BE2C (cell line): ENCODE results near the gene SYNPO.

Experiments
- DNase-seq: peaks from one replicate; pipeline ENCODE4 v3.0.0-alpha.2; 2020
- H3K27me3 ChIP-seq: fragments of 250-450 bp; sonication (Bioruptor Pico); 2 replicates; pipeline ENCODE4 v1.5.1; 2020; ENCODE audit warnings: mild to moderate bottlenecking
- H3K36me3 ChIP-seq: fragments of 250-450 bp; sonication (Bioruptor Pico); 2 replicates; pipeline ENCODE4 v1.5.1; 2020; ENCODE audit warnings: mild to moderate bottlenecking
- H3K4me1 ChIP-seq: fragments of 250-450 bp; sonication (Bioruptor Pico); 2 replicates; pipeline ENCODE4 v1.5.1; 2020
- H3K4me3 ChIP-seq: 2 replicates; pipeline ENCODE4 v1.5.1; 2011; ENCODE audit warnings: low read depth, low read length
- H3K9me3 ChIP-seq: fragments of 250-450 bp; sonication (Bioruptor Pico); 2 replicates; pipeline ENCODE4 v1.5.1; 2020
- TF ChIP-seq, protein P1 (sequence below): IDR thresholded peaks from 2 replicates; pipeline ENCODE4 v1.5.1; 2012; ENCODE audit warnings: mild to moderate bottlenecking, low read depth, low read length

SYNPO gene

DNA sequence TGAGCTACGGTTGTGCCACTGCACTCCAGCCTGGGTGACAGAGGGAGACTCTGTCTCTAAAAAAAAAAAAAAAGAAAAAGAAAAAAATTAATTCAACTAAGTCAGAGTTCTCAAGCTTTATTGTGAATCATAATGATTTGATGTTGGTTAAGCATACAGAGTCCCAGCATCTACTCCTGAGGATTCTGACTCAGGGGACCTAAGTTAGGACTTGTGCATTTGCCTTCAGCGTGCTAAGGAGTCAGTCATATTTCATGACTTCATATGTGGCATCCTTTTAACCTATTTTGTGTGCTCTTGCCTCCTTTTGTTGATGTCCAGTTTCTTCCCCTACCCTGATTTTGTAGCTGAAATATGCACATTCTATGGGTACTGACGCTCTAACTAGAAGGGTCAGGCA is 23.5 kb downstream of the SYNPO start:
- DNase-seq: no peak
- TF ChIP-seq, protein P1, sequence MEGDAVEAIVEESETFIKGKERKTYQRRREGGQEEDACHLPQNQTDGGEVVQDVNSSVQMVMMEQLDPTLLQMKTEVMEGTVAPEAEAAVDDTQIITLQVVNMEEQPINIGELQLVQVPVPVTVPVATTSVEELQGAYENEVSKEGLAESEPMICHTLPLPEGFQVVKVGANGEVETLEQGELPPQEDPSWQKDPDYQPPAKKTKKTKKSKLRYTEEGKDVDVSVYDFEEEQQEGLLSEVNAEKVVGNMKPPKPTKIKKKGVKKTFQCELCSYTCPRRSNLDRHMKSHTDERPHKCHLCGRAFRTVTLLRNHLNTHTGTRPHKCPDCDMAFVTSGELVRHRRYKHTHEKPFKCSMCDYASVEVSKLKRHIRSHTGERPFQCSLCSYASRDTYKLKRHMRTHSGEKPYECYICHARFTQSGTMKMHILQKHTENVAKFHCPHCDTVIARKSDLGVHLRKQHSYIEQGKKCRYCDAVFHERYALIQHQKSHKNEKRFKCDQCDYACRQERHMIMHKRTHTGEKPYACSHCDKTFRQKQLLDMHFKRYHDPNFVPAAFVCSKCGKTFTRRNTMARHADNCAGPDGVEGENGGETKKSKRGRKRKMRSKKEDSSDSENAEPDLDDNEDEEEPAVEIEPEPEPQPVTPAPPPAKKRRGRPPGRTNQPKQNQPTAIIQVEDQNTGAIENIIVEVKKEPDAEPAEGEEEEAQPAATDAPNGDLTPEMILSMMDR: no peak
- H3K27me3 ChIP-seq: no peaks in the 10 kb centered on the region
- H3K36me3 ChIP-seq: no peaks in the 10 kb centered on the region
- H3K4me3 ChIP-seq: no peak overlapping the region
- no peaks in the 10 kb centered on the region for H3K9me3 ChIP-seq
- H3K4me1 ChIP-seq: peaks cover 4% of the 10 kb centered on the region

DNA sequence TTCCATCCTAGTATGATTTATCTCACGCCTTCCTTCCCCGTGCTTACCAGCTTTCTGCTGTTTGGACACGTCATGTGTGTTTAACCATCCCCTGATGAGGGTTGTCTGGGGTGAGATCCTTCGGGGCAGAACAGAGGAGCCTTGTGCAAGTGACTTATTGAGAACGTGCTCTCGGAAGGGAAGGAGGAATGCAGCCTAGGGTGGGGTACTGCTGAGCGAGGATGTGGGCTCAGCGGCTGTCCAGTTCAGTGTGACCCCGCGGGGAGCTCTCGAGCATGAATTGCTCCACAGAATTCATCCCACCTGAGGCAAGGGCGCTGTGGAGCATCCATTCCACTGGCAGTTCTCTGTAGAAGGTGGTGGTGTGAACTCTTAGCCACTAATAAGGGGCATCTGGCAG is 24.6 kb downstream of the SYNPO start:
- DNase-seq: no peak
- Histone ChIP-seq H3K4me1 (peaks cover 4% of the 10 kb centered on the region), H3K36me3 (no peaks in the 10 kb centered on the region), H3K27me3 (no peaks in the 10 kb centered on the region), H3K4me3 (no peak overlapping the region), H3K9me3 (no peaks in the 10 kb centered on the region)
- TF ChIP-seq, protein P1: no peak

DNA sequence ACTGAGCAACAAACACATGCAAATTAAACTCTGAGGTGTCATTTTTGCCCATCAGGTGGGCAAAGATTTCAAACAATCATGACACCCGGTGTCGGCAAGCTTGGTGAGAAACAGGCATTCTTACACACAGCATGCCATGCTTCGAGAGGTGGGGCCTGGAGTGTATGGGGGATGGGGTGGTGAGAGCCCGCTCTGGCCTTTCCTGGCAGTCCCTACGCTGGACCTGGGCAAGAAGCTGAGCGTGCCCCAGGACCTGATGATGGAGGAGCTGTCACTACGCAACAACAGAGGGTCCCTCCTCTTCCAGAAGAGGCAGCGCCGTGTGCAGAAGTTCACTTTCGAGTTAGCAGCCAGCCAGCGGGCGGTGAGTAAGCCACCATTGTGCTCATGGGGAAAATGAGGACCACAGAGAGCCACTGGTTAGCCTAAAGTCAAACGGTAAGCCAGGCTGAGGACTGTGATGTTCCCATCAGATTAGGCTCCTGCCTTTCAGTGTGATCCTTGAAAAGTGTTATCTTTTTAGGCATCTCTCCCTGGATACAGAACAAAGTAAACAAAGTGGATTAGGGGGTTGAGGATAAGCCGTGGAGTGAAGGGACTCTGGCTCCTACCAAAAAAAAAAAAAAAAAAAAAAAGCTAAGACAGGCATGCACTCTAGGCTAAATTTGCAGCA is 30.0 kb downstream of the SYNPO start:
- no peak for DNase-seq
- no peaks in the 10 kb centered on the region for H3K4me1 ChIP-seq
- H3K36me3 ChIP-seq: no peaks in the 10 kb centered on the region
- no peaks in the 10 kb centered on the region for H3K9me3 ChIP-seq
- H3K27me3 ChIP-seq: no peaks in the 10 kb centered on the region
- H3K4me3 ChIP-seq: no peak overlapping the region
- TF ChIP-seq, protein P1: no peak

DNA sequence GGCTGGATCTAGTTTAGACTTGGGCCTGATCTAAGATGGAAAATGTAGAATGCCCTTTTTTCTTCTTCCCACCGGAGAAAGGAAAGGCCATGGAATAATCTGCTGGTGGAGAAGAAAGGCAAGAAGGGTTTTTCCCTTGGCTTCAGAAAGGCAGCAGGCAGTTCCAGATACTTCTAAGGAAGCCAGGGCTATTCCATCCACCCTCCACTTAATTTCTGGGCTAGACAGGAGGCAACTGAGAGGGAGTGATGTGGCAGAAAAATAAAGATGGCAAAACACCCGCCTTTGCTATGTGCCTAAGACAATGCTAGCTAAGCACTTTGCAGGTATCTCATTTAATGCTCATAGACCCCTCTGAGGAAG is 30.5 kb downstream of the SYNPO start:
- Histone ChIP-seq H3K9me3 (no peaks in the 10 kb centered on the region), H3K36me3 (no peaks in the 10 kb centered on the region), H3K4me3 (no peak overlapping the region), H3K27me3 (no peaks in the 10 kb centered on the region), H3K4me1 (no peaks in the 10 kb centered on the region)
- TF ChIP-seq, protein P1: no peak
- DNase-seq: no peak

DNA sequence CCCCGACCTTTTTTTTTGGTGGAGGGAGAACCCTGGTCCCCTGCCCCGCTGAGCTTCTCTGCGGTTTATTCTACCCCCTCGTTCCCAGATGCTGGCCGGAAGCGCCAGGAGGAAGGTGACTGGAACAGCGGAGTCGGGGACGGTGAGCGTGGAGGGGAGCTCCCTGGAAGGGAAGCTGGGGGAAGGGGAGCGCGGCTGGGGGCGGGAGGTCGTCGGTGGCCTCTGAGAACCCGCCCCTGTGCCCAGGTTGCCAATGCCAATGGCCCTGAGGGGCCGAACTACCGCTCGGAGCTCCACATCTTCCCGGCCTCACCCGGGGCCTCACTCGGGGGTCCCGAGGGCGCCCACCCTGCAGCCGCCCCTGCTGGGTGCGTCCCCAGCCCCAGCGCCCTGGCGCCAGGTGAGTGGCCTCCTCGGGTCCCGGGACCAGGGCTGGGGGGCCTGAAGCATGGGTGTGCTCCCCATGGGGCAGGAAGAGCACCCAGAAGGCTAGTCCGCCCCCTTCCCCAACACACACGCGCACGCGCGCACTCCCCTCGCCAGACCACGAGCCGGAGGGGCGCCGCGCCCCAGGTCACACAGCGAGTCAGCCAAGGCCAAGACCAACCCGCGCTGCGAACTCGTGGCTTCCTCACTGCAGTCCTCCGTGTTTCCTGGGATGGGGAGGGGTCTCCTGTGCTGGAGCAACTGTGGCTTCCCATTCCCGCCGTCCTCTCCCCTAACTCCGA is 31.2 kb downstream of the SYNPO start:
- Histone ChIP-seq H3K4me3 (peak overlapping the region; percentile 67), H3K36me3 (no peaks in the 10 kb centered on the region)

More for the DNA sequence above, 31.2 kb downstream of the SYNPO start:
- no peaks in the 10 kb centered on the region for H3K27me3 ChIP-seq
- no peak for DNase-seq
- no peaks in the 10 kb centered on the region for H3K4me1 ChIP-seq
- TF ChIP-seq, protein P1: no peak
- H3K9me3 ChIP-seq: no peaks in the 10 kb centered on the region
